ENCODE data around the gene PADI6.
A peak's percentile ranks its signal among the peaks of the same experiment; 100 is the strongest.

Gene PADI6

DNA sequence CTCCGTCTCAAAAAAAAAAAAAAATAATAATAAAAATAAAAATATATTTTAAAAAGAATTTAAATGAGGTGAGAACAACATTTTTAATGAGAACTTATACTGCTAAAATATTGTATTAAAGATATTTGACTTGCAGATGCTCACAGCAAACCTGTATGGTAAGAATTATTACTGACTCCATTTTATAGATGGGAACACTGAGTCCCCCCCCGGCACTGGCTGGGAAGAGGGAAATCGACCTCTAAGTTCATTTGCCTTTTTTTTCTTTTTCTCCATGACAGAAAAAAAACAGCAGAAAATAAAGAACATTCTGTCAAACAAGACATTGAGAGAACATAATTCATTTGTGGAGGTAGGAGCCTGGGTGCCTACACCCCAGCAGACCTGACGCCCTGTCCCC is 13.4 kb upstream of the PADI6 start:
- no peak for DNase-seq

DNA sequence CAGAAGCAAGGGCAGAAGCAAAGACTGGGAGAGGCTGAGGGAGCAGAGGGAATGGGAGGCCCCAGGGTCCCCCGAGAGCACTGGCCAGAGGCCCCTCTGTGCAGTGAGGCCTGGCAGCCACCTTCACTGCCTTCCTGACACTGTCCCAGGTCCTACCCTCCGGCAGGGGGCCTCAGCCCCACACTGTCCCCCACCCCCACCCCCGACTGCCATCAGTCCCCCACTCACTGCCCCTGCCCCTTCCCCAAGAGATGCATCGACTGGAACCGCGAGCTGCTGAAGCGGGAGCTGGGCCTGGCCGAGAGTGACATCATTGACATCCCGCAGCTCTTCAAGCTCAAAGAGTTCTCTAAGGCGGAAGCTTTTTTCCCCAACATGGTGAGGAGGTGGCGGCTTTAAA is 13.0 kb upstream of the PADI6 start:
- DNase-seq, result no peak

DNA sequence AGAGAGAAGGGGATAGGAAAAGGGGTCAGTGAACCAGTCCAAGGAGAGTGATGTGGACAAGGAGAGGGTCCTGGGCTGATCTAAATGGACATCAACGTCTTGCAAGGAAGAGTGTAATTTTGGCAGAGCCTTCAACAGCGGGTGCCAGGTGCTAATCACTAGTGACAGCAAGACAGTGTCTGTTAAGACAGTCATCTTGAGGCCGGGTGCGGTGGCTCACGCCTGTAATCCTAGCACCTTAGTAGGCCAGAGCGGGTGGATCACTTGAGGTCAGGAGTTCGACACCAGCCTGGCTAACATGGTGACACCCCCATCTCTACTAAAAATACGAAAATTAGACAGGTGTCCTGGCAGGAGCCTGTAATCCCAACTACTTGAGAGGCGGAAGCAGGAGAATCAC is 12.2 kb upstream of the PADI6 start:
- DNase-seq, result no peak

DNA sequence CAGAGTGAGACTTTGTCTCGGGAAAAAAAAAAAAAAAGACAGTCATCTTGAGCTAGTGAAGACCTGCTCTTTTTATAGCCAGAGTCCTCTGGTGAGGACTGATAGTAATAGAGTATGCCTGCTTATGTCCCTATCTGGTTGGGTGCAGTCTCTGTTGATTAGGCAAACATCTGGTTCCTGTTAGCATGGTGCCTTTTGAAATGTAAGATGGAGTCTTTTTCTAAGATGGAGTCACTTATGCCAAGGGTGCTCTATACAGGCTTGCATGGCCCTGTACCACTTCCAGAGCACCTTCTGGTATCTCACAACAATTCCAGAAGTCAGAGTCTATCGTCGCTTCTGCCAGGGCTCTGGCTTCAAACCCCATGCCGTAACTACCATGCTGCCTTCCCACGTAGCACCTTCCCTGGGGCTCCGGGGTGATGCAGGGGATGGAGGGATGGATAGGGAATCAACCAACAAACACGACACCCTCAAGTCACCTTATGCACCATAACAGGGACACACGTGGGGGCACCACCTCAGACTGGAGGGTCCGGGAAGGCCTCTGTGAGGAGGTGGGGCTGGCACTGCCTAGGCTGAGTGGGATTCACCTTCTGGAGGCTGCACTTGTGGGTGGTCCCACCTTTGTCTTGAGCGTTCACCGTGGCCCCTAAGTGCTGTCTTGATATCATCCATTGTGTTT is 11.6 kb upstream of the PADI6 start:
- DNase-seq, result no peak

DNA sequence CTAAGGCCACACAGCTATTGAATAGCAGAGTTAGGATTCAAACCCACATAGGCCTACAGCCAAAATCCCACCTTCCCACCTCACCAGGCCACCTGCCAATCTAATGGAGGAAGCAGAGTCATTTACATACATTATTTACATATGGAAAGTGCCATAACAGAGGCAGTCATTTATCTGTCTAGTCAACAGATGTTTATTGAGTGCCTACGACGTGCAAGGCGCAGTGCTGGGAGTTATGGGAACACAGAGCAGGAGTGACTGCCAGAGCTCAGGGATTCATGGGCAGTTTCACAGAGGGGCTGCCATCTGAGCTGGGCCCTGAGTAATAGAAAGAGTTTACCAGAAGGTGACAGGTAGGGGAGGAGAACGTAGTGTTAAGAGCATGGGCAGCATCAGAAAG is 10.3 kb upstream of the PADI6 start:
- DNase-seq, result no peak

DNA sequence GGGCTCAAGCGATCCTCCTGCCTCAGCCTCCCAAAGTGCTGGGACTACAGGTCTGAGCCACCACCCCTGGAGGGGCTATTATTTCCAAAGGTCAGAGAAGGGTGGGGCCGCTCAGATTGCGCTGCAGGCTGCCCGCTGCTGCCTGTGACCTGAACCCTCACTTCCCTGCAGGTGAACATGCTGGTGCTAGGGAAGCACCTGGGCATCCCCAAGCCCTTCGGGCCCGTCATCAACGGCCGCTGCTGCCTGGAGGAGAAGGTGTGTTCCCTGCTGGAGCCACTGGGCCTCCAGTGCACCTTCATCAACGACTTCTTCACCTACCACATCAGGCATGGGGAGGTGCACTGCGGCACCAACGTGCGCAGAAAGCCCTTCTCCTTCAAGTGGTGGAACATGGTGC is 8.6 kb upstream of the PADI6 start:
- DNase-seq, result no peak

DNA sequence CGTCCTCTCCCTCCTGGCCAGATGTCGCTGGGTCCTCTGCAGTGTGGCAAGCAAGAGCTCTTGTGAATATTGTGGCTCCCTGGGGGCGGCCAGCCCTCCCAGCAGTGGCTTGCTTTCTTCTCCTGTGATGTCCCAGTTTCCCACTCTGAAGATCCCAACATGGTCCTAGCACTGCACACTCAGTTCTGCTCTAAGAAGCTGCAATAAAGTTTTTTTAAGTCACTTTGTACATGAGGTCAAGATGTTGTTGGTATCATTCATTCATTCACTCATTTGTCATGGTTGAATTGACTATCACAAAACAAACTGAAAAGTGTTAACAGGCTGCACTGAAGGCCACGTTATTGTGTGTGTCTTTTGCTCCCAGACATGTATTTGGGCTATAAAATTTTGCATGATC is 8.2 kb upstream of the PADI6 start:
- DNase-seq, result no peak

DNA sequence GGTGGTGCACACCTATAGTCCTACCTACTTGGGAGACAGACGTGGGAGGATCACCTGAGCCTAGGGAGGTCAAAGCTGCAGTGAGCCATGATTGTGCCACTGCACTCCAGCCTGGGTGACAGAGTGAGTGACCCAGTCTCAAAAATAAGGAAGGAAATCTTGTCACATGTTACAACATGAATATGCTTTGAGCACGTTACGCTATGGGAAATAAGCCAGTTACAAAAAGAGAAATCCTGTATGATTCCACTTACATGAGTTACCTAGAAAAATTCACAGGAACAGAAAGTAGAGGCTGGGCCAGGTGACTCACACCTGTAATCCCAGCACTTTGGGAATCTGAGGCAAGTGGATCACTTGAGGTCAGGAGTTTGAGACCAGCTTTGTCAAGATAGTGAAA is 6.7 kb upstream of the PADI6 start:
- DNase-seq, result no peak

DNA sequence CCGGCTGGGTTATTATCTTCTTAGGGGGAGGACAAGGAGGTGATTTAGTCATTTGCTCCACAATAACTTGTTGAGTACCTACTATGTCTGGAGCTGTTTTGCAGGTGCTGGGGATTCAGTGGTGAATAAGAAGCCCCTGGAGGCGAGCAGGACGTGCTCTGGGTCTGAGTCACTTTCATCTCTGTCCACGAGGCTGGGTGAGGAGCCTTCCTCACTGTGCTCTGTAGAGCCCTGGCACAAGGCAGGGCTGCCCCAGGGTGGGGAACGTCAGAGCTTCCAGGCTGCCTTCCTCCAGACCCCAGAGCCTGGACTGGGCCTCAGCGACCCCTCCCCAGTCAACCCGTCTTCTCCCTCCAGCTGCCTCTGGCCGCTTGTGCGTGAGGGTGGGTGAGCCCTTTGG is 2.5 kb upstream of the PADI6 start:
- DNase-seq, result peak; percentile 24

DNA sequence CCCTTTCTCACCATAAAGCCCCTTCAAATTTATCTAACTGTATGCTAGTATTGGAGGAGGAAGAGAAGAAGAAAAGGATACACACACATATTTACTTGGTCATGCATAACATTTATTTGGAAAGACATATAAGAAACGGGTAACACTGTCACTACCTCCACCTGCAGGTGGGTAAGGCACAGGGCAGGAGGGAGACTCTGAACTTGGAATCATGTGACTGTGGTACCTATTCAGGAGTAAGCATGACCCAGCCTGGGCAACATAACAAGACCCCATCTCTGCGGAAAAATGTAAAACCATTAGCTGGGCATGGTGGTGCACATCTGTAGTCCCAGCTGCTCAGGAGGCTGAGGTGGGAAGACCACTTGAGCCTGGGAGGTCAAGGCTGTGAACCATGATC is 1.4 kb upstream of the PADI6 start:
- DNase-seq, result no peak

DNA sequence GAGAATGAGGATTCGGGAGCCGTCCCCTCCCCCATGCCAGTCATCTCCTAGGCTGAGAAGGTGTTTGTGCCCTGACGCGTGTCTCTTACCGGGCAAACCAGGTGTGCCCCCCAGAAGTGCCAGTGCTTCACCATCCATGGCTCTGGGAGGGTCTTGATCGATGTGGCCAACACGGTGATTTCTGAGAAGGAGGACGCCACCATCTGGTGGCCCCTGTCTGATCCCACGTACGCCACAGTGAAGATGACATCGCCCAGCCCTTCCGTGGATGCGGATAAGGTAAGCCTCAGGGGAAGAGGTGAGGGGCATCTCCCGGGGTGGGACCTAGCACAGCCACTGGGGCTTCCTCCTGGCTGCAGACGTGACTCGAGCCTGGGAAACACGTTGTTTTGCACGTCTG is 959 bp downstream of the PADI6 start:
- DNase-seq, result no peak

DNA sequence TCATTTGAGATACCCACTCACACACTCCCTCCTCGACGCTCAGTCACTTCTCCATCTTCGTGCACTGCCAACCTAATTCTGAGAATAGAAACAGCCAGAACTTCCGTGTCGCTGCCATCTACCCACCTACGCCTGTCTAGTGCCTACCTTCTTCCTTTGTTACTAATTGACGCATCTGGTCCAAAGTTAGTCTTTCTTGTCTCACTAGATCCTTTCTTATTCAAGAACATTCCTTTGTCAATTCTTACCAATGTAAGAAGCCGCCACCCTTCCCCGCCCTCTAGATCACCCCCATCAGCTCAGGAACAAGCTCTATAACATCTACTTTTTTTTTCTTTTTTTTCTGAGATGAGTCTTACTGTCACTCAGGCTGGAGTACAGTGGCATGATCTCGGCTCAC is 3.7 kb downstream of the PADI6 start:
- no peak for DNase-seq

DNA sequence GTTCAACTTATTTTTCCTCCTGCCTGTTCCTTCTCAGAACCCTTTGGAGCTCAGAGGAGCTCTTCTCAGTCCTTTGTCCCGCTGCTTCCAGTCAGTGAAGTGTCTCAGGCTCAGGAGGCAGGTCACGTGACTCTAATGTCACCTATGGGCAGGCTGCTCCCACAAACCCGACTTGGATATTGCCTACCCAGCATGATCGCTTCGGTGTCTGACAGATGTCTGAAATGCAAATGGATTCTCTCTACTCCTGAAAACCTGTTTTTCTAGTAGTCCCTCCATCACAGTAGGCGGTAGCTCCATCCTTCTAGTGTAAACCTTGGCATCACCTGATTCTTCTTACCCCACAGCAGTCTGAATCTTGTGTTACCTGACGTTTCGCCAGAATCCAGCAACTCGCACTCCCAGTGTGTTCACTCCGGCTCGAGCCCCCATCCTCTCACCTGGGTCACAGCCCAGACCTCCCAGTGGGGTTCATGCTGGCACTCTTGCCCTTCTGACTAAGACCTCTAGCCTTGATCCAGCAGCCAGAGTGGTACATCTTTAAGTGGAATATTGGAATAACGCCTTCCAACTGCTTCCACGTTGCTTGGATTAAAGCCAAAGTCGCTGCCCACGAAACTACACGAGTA is 5.4 kb downstream of the PADI6 start:
- DNase-seq, result no peak

DNA sequence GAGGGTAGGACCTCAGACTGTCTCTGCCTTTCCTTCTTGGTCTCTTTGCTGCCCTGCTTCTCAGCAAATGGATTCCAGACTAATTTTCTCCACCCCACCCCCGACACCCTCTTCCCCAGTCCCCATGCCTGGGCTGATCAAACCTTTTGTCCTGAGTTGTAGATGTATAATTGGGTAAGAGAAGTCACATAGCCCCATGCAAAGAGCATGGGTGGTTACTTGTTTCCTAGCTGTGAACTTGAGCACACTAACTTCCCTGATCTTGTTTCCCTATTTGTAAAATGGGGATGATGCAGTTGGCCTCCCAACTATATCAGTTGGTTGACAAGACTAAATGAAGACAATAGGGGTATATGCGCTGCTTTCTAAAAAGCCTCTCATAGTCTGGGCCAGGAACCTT is 9.2 kb downstream of the PADI6 start:
- no peak for DNase-seq

DNA sequence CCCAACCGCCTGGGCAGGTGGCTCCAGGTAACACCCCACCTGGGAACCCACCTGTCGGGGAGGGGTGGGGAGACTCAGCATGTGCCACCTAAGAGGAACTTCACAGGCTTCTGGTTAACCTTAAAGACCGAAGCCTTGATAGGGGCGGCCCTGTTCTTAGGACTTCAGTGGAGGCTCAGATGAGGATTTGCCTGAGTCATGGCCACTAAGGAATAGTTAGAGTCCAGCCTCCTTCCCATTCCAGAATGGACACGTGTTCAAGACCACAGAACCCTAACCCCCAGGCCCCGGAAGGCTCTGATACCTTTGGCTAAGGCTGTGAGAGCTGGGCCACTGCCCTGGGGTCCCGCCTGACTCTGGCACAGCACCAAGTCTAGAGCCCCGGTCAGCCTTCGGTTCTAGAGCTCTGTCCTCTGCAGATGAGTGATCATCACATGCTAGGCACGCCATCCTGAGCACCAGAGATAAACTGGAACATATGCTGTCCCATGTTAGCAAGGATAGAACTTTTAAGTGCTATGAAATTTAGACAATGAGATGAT is 20.3 kb downstream of the PADI6 start:
- no peak for DNase-seq

DNA sequence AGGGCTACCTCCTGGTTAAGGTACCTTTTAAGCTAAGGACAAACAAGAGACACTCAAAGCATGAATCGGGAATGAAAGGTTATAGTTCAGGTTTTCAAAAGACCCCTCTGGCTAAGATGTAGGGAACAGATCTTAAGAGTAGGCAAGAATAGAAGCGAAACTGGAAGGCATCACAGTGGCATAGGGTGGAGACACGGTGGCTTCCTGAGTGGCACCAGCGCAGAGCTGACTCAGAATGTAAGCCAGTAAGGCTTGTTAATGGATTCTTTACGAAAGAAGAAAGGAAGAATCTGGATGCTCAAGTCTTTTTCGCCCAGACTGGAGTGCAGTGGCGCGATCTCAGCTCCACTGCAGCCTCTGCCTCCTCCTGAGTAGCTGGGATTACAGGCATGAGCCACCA is 21.2 kb downstream of the PADI6 start:
- no peak for DNase-seq

DNA sequence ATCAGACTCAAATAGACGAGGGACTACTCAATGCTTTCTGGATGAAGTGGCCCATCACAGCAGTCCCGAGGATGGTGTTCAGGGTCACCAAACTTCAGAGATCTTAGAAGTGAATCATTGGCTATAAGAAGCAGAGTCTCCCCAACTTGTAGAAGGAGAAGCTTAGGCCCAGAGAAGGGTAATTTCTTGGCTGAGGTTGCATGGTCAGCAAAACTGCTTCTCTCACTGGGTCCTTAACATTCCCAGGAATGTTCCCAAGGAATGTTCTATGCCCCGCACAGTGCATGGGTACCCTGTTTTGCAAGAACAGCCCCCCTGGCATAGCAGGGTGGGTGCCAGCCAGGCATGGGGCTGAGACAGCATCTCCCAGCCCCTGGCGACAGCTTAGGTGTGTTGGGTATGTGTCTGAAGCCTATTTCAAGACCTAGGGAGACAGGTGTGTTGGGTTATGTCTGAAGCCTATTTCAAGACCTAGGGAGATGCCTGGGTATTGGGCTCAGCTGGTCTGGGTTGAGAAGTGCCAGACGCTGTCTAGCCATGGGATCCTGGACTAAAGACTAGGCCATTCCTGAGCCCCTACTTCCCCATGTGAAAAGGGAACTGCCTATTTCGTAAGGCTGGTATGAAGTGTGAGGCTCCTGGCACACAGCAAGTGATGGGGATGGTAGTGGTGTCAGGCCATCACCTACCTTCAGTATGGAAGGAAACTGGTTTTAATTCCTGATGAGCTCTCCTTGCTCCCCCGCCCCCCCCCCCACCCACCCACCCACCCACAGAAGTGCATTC is 26.1 kb downstream of the PADI6 start:
- DNase-seq, result no peak

DNA sequence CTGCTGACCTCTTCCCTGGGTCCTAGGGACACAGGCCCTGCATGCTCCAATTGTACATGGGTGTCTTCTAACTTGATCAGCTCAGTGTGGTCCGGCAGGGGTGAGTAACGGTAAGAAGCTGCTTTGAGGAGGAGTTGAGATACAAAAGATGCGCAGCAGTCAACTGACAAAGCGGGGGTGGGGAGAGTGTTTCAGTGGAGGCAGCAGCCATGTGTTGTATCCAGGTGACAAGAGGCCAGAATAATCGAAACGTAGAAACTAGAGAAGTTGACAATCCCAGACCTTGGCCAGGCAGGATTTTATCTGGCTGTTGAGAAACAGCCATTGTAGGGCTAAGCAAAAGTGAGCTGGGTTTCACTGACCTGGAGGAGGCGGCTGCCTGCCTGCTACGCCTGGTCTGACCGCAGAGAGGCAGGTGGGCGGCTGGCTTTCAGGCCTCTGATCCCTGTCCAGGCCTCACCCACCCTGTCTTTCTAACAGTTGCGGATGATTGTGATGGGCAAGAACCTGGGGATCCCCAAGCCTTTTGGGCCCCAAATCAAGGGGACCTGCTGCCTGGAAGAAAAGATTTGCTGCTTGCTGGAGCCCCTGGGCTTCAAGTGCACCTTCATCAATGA is 28.8 kb downstream of the PADI6 start:
- DNase-seq, result no peak

DNA sequence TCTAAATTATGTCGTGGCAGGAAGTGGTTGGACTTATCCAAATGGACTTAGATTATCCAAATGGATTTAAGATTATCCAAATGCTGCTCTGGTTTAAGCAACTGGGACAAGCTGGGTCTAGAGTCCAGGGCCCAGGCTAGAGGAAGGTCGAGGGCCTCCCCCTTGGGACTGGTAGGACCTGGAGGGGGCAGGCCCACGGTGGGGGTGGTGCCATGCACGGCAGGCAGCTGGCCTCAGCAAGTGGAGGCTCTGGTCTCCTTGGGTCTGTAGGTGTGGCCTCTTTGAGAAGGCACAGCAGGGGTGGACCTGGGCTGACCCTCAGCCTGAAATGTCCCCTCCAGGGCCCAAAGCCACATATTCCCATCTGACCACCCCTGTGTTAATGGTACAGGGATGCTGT is 29.8 kb downstream of the PADI6 start:
- DNase-seq, result no peak

DNA sequence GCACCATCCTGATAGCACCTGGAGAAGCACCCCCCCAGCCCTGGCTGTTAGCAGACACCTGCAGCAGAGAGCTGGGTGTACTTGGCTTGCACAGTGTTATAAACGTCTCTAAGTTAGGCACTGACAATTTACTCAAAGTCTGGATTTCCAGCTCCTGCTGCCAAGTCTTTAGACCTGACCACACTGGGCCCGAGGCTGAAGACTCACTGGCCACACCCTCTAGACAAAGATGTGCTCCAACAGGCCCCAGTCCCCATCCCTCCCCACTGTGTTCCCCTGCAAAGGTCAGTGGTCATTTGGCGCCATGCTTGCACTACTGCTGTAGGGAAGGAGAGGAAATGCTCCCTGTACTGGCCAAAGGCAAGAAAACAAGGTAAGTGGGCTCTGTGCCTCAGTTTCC is 31.1 kb downstream of the PADI6 start:
- no peak for DNase-seq

DNA sequence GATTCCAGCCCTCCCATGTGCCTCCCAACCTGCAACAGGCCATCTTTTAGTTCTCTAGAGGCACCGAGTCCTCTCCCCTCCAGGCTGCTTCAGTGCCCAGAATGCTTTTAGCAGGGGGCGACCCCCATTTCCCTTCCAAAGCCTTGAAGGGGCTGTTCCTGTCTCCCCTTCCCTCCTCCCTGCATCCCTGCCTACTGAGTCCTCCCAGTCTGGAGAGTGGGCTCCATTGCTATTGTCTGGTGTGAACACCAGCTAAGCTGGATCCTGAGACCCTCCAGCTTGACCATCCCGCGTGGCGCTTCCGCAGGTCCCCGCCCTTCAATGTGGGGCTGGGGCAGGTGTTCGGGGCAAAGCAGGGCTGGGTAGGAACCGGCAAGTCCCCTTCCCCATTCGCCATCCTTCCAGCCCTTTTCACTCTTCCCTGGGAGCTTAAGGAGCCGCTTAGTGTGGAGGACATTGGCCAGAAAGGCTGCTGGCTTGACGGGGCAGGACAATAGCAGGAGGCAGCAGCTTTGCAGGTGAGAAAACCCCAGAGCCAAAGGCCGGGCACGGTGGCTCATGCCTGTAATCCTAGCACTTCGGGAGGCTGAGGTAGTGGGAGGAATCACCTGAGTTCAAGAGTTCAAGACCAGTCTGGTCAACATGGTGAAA is 32.2 kb downstream of the PADI6 start:
- DNase-seq, result no peak

DNA sequence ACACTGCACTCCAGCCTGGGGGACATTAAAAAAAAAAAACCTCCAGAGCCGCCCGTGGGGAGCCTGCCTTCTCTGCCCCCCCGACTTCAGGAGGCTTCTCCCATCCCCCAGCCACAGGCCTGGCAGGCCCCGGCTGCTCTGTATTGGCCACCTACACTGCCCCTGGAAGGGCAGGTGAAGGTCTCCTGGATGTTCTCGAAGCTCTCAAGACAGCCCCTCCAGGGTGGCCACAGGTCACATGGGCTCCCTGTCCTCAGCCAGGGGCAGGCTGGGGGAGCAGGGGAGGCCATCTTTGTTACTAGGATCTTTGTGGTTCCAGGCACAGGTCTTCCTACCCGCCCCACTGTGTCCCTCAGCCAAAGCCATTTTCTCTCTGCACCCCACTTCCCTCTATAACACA is 32.8 kb downstream of the PADI6 start:
- DNase-seq, result no peak
